ENCODE results near the gene CYB5R4. TPM values are rescaled to one million over a fixed set of nuclear protein-coding genes. Genes with fewer than 3 reads are reported as not detected.

The CYB5R4 gene
- total and polyA plus RNA-seq, 2 of the 8 experiments (the other 6 are each of a cell fraction or from before 2014, with no cell fraction given), result 2.8 to 14.6 TPM

- H3K4me1 ChIP-seq (replicated peaks in 1 of 4; ENCODE audit: control insufficient read depth in 3 of 4, insufficient read depth in 4 of 4, low read length in 3 of 4), result peaks cover 0 to 3% (median 0%) of the 10 kb centered on the region in 4 experiments; a peak in 4 of 7 replicates
- no peak overlapping the region for H4K5ac ChIP-seq (ENCODE audit: insufficient read length, low read depth, low read length)
- H3K4me2 ChIP-seq (ENCODE audit: insufficient read depth in 1 of 2, low read depth in 2 of 2, low read length in 2 of 2), result no peak overlapping the region
- no peak overlapping the region for H2BK15ac ChIP-seq (ENCODE audit: low read length)
- ChIA-PET CTCF (ENCODE audit: partially characterized antibody) (no interaction called here), POLR2A (ENCODE audit: partially characterized antibody) (no interaction called here)
- peaks cover 0 to 34% of the 10 kb centered on the region in 2 experiments; a peak in 3 of 4 replicates for H3K79me2 ChIP-seq (ENCODE audit: control insufficient read depth in 1 of 2, insufficient read depth in 2 of 2, low read length in 2 of 2)
- no peak overlapping the region for H2AFZ ChIP-seq (ENCODE audit: low read length)
- DNase-seq (ENCODE audit: low read depth in 1 of 2, low spot score in 2 of 2) (no peak), FAIRE-seq (no peak)
- H3K9ac ChIP-seq (replicated peaks in 1 of 4; ENCODE audit: extremely low read depth in 1 of 4, low read depth in 3 of 4, low read length in 3 of 4), result no peak overlapping the region
- no peak overlapping the region for H2BK5ac ChIP-seq (ENCODE audit: low read depth, low read length)
- no peak overlapping the region for H4K8ac ChIP-seq (ENCODE audit: extremely low read depth, insufficient read depth, low read length)
- H3K4ac ChIP-seq (replicated peaks; ENCODE audit: insufficient read length, low read depth, low read length), result no peak overlapping the region
- peaks cover 11 to 15% of the 10 kb centered on the region in 2 experiments; a peak in 3 of 4 replicates for H3K9me3 ChIP-seq (ENCODE audit: insufficient read depth in 2 of 2, low read depth in 1 of 2, low read length in 1 of 2)
- no peak overlapping the region for H3K14ac ChIP-seq (ENCODE audit: insufficient read length)
- no peak overlapping the region for H4K91ac ChIP-seq (replicated peaks; ENCODE audit: insufficient read length, low read length)
- H2BK20ac ChIP-seq (ENCODE audit: low read length), result no peak overlapping the region
- no peak overlapping the region for H3K27ac ChIP-seq (ENCODE audit: low read depth, low read length)
- no peak overlapping the region for H2BK12ac ChIP-seq (ENCODE audit: low read depth, low read length)
- peaks cover 2% of the 10 kb centered on the region; the same call in 1 of the 2 replicates for H3K23me2 ChIP-seq (ENCODE audit: low read depth, low read length)
- H3K23ac ChIP-seq (ENCODE audit: insufficient read length), result no peak overlapping the region
- no peaks in the 10 kb centered on the region for H3K27me3 ChIP-seq (replicated peaks in 1 of 4; ENCODE audit: control insufficient read depth in 3 of 4, extremely low read depth in 1 of 4, insufficient read depth in 3 of 4, low read length in 3 of 4)
- no peak overlapping the region for H2BK120ac ChIP-seq (replicated peaks; ENCODE audit: low read depth, low read length)
- H4K20me1 ChIP-seq (replicated peaks in 1 of 2; ENCODE audit: control insufficient read depth in 1 of 2, insufficient read depth in 2 of 2, low read length in 2 of 2), result peaks cover 0 to 2% of the 10 kb centered on the region in 2 experiments
- no peak overlapping the region for H3K56ac ChIP-seq (replicated peaks; ENCODE audit: insufficient read length, low read depth, low read length)
- peaks cover 0 to 27% (median 18%) of the 10 kb centered on the region in 4 experiments; a peak in 5 of 8 replicates for H3K36me3 ChIP-seq (ENCODE audit: control insufficient read depth in 2 of 4, insufficient read depth in 4 of 4, low read length in 3 of 4)
- H2AK5ac ChIP-seq (ENCODE audit: low read depth, low read length), result no peak overlapping the region
- H3K4me3 ChIP-seq (ENCODE audit: extremely low read depth in 1 of 4, insufficient read depth in 2 of 4, low read depth in 3 of 4, low read length in 4 of 4), result no peak overlapping the region
- no peak overlapping the region for H3K18ac ChIP-seq (ENCODE audit: extremely low read depth, low read length)
- H3K79me1 ChIP-seq (ENCODE audit: low read depth, low read length), result no peaks in the 10 kb centered on the region
- 82% methylated on average over 4 of the region's 4 CpGs; no CpG with 5 or more reads in 1 of the 2 experiments for WGBS, 2 experiments (ENCODE audit: extremely low coverage in 1 of 2, insufficient coverage in 1 of 2, insufficient read length in 1 of 2, insufficient replicate concordance in 2 of 2, low coverage in 1 of 2, low lambda C conversion rate in 2 of 2, missing lambda C conversion rate in 1 of 2)
- TF ChIP-seq EZH2 (IDR thresholded peaks at IDR 0.05; ENCODE audit: low read depth, low read length, severe bottlenecking), result no peak
- no peak for TF ChIP-seq ATF2 (IDR thresholded peaks at IDR 0.05; ENCODE audit: low read length)
- TF ChIP-seq GABPA (IDR thresholded peaks at IDR 0.05; ENCODE audit: borderline replicate concordance, insufficient read depth, low read length), result no peak
- no peak for TF ChIP-seq RNF2 (IDR thresholded peaks at IDR 0.05; ENCODE audit: borderline replicate concordance, low read depth, low read length, missing control alignments, poor library complexity, severe bottlenecking)
- no peak for TF ChIP-seq POLR2A (IDR thresholded peaks at IDR 0.05; ENCODE audit: control extremely low read depth in 1 of 2, low read depth in 2 of 2, low read length in 2 of 2)
- no peak for TF ChIP-seq USF2 (IDR thresholded peaks at IDR 0.05; ENCODE audit: low read length)
- TF ChIP-seq RXRA (IDR thresholded peaks at IDR 0.05; ENCODE audit: insufficient read depth, low read depth, low read length), result no peak
- no peak for TF ChIP-seq MAFK (IDR thresholded peaks at IDR 0.05; ENCODE audit: low read depth, low read length)
- TF ChIP-seq BCL11A (IDR thresholded peaks at IDR 0.05; ENCODE audit: low read depth in 2 of 2, low read length in 2 of 2), result no peak
Observed at GRCh38 chr6:83862776-83863471, 3.4 kb downstream of the CYB5R4 start.
